Measurements from ENCODE around the gene ADAMTS12. TPM values are rescaled to one million over a fixed set of nuclear protein-coding genes. Genes with fewer than 3 reads are reported as not detected.
A peak's percentile ranks its signal among the peaks of the same experiment; 100 is the strongest.

Gene ADAMTS12, protein sequence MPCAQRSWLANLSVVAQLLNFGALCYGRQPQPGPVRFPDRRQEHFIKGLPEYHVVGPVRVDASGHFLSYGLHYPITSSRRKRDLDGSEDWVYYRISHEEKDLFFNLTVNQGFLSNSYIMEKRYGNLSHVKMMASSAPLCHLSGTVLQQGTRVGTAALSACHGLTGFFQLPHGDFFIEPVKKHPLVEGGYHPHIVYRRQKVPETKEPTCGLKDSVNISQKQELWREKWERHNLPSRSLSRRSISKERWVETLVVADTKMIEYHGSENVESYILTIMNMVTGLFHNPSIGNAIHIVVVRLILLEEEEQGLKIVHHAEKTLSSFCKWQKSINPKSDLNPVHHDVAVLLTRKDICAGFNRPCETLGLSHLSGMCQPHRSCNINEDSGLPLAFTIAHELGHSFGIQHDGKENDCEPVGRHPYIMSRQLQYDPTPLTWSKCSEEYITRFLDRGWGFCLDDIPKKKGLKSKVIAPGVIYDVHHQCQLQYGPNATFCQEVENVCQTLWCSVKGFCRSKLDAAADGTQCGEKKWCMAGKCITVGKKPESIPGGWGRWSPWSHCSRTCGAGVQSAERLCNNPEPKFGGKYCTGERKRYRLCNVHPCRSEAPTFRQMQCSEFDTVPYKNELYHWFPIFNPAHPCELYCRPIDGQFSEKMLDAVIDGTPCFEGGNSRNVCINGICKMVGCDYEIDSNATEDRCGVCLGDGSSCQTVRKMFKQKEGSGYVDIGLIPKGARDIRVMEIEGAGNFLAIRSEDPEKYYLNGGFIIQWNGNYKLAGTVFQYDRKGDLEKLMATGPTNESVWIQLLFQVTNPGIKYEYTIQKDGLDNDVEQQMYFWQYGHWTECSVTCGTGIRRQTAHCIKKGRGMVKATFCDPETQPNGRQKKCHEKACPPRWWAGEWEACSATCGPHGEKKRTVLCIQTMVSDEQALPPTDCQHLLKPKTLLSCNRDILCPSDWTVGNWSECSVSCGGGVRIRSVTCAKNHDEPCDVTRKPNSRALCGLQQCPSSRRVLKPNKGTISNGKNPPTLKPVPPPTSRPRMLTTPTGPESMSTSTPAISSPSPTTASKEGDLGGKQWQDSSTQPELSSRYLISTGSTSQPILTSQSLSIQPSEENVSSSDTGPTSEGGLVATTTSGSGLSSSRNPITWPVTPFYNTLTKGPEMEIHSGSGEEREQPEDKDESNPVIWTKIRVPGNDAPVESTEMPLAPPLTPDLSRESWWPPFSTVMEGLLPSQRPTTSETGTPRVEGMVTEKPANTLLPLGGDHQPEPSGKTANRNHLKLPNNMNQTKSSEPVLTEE (N-terminal part only)
- total RNA-seq, result not detected

- ChIA-PET CTCF (interaction anchor here (2.0 kb wide), 1 partner anchor 43 kb away, joined by 4 read pairs; no protein-coding TSS in a partner anchor), POLR2A (no interaction called here)
- H3K36me3 Mint-ChIP-seq (ENCODE audit: low read depth), result no peaks in the 10 kb centered on the region
- H3K9me3 Mint-ChIP-seq (ENCODE audit: insufficient read depth), result no peaks in the 10 kb centered on the region
- peaks cover 2% of the 10 kb centered on the region for H3K4me1 Mint-ChIP-seq (ENCODE audit: low read depth)
- ATAC-seq (no peak), DNase-seq (no peak)
- H3K4me3 Mint-ChIP-seq, result no peak within 1 kb of the TSS
- no peak within 1 kb of the TSS for H3K27ac Mint-ChIP-seq
- peaks cover 49% of the 10 kb centered on the region for H3K27me3 Mint-ChIP-seq (ENCODE audit: low read depth)
Measured at GRCh38 chr5:33891788-33892619, at the start of gene ADAMTS12. TSS of gene ADAMTS12 (minus strand) at chr5:33891990. CDS start at chr5:33891856, 134 bp downstream.

DNA sequence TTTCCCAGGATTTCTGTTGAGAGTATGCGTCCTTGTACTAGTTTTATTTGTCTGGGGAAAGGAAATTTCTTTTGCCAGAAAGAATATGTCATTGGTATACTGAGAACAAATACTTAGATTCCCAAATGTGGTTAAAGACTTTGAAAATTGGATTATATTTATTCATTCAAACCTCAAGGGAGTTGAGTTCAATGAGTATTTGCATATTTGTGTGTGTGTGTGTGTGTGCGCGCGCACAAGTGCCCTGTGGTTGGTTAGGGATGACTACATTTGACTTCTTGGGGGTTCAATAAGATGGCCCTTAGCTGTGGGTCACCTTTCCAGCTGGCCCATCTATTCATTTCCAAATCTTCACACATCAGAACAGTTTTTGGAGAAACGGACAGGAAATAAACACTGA, 49.3 kb upstream of the ADAMTS12 start:
- ATAC-seq (no peak), DNase-seq (no peak)
- no peak overlapping the region for H3K4me3 Mint-ChIP-seq
- no peaks in the 10 kb centered on the region for H3K36me3 Mint-ChIP-seq (ENCODE audit: low read depth)
- H3K4me1 Mint-ChIP-seq (ENCODE audit: low read depth), result no peaks in the 10 kb centered on the region
- CTCF ChIA-PET, result interaction anchor here (2.3 kb wide), 1 partner anchor 505 kb away, joined by 7 read pairs; no protein-coding TSS in a partner anchor
- POLR2A ChIA-PET, result no interaction called here
- H3K27me3 Mint-ChIP-seq (ENCODE audit: low read depth), result peaks cover 38% of the 10 kb centered on the region
- no peaks in the 10 kb centered on the region for H3K9me3 Mint-ChIP-seq (ENCODE audit: insufficient read depth)
- H3K27ac Mint-ChIP-seq, result no peak overlapping the region

- ATAC-seq (no peak), DNase-seq (no peak)
- H3K27me3 Mint-ChIP-seq (ENCODE audit: low read depth), result peaks cover 44% of the 10 kb centered on the region
- H3K9me3 Mint-ChIP-seq (ENCODE audit: insufficient read depth), result no peaks in the 10 kb centered on the region
- H3K4me3 Mint-ChIP-seq, result no peak overlapping the region
- ChIA-PET CTCF (interaction anchor here (1.0 to 2.3 kb wide), 3 partner anchors 16 to 504 kb away, joined by 3 to 7 read pairs (median 3); no protein-coding TSS in a partner anchor), POLR2A (no interaction called here)
- no peaks in the 10 kb centered on the region for H3K36me3 Mint-ChIP-seq (ENCODE audit: low read depth)
- H3K4me1 Mint-ChIP-seq (ENCODE audit: low read depth), result no peaks in the 10 kb centered on the region
- no peak overlapping the region for H3K27ac Mint-ChIP-seq
Measured at GRCh38 chr5:33939556-33940262, 47.9 kb upstream of the ADAMTS12 start.

- no peak overlapping the region for H3K27ac Mint-ChIP-seq
- peaks cover 44% of the 10 kb centered on the region for H3K27me3 Mint-ChIP-seq (ENCODE audit: low read depth)
- CTCF ChIA-PET, result no interaction called here
- H3K4me1 Mint-ChIP-seq (ENCODE audit: low read depth), result no peaks in the 10 kb centered on the region
- no peak for DNase-seq
- no peaks in the 10 kb centered on the region for H3K9me3 Mint-ChIP-seq (ENCODE audit: insufficient read depth)
- no peaks in the 10 kb centered on the region for H3K36me3 Mint-ChIP-seq (ENCODE audit: low read depth)
- no peak for ATAC-seq
- POLR2A ChIA-PET, result no interaction called here
- H3K4me3 Mint-ChIP-seq, result no peak overlapping the region
Measured at GRCh38 chr5:33938881-33939280, 47.1 kb upstream of the ADAMTS12 start.

- Mint-ChIP-seq H3K4me3 (no peak overlapping the region), H3K27ac (no peak overlapping the region), H3K4me1 (ENCODE audit: low read depth) (no peaks in the 10 kb centered on the region), H3K36me3 (ENCODE audit: low read depth) (no peaks in the 10 kb centered on the region), H3K27me3 (ENCODE audit: low read depth) (peaks cover 44% of the 10 kb centered on the region), H3K9me3 (ENCODE audit: insufficient read depth) (no peaks in the 10 kb centered on the region)
- POLR2A ChIA-PET, result no interaction called here
- ATAC-seq (no peak), DNase-seq (no peak)
- CTCF ChIA-PET, result no interaction called here
Measured at GRCh38 chr5:33938507-33938796, 46.7 kb upstream of the ADAMTS12 start.

- Mint-ChIP-seq H3K27ac (no peak overlapping the region), H3K4me1 (ENCODE audit: low read depth) (no peaks in the 10 kb centered on the region), H3K27me3 (ENCODE audit: low read depth) (peaks cover 46% of the 10 kb centered on the region), H3K9me3 (ENCODE audit: insufficient read depth) (no peaks in the 10 kb centered on the region), H3K36me3 (ENCODE audit: low read depth) (no peaks in the 10 kb centered on the region), H3K4me3 (no peak overlapping the region)
- ChIA-PET POLR2A (no interaction called here), CTCF (no interaction called here)
- DNase-seq (no peak), ATAC-seq (no peak)
Measured at GRCh38 chr5:33937707-33938506, 46.1 kb upstream of the ADAMTS12 start.

- Mint-ChIP-seq H3K27me3 (ENCODE audit: low read depth) (peaks cover 48% of the 10 kb centered on the region), H3K9me3 (ENCODE audit: insufficient read depth) (no peaks in the 10 kb centered on the region), H3K4me1 (ENCODE audit: low read depth) (no peaks in the 10 kb centered on the region), H3K4me3 (no peak overlapping the region), H3K36me3 (ENCODE audit: low read depth) (no peaks in the 10 kb centered on the region), H3K27ac (no peak overlapping the region)
- CTCF ChIA-PET, result interaction anchor here (3.2 kb wide), 1 partner anchor 33 kb away, joined by 25 read pairs; no protein-coding TSS in a partner anchor
- ATAC-seq, result no peak
- no peak for DNase-seq
- POLR2A ChIA-PET, result no interaction called here
Measured at GRCh38 chr5:33937017-33937706, 45.4 kb upstream of the ADAMTS12 start.

- H3K4me1 Mint-ChIP-seq (ENCODE audit: low read depth), result no peaks in the 10 kb centered on the region
- H3K4me3 Mint-ChIP-seq, result no peak within 1 kb of the TSS
- no peak within 1 kb of the TSS for H3K27ac Mint-ChIP-seq
- H3K9me3 Mint-ChIP-seq (ENCODE audit: insufficient read depth), result no peaks in the 10 kb centered on the region
- H3K27me3 Mint-ChIP-seq (ENCODE audit: low read depth), result peaks cover 53% of the 10 kb centered on the region
- no peaks in the 10 kb centered on the region for H3K36me3 Mint-ChIP-seq (ENCODE audit: low read depth)
- ChIA-PET CTCF (interaction anchor here (1.7 to 3.2 kb wide), 3 partner anchors 33 to 501 kb away, joined by 5 to 31 read pairs (median 25); no protein-coding TSS in a partner anchor), POLR2A (no interaction called here)
- ATAC-seq (no peak), DNase-seq (no peak)
Measured at GRCh38 chr5:33936381-33937016, 44.7 kb upstream of the ADAMTS12 start, which contains the start of gene RXFP3. TSS of gene RXFP3 (plus strand) at chr5:33936386. CDS start at chr5:33936741, 355 bp downstream.

- peak; percentile 82 for ATAC-seq
- Mint-ChIP-seq H3K4me1 (ENCODE audit: low read depth) (no peaks in the 10 kb centered on the region), H3K36me3 (ENCODE audit: low read depth) (no peaks in the 10 kb centered on the region), H3K27ac (no peak overlapping the region), H3K4me3 (no peak overlapping the region), H3K27me3 (ENCODE audit: low read depth) (peaks cover 53% of the 10 kb centered on the region), H3K9me3 (ENCODE audit: insufficient read depth) (no peaks in the 10 kb centered on the region)
- ChIA-PET POLR2A (no interaction called here), CTCF (interaction anchor here (1.2 to 3.2 kb wide), 12 partner anchors 10 to 500 kb away, joined by 3 to 31 read pairs (median 6); no protein-coding TSS in a partner anchor)
- peak; percentile 65 for DNase-seq
Measured at GRCh38 chr5:33936004-33936380, 44.2 kb upstream of the ADAMTS12 start.
